ENCODE results near the gene CALML6. TPM values are rescaled to one million over a fixed set of nuclear protein-coding genes. Genes with fewer than 3 reads are reported as not detected.

The CALML6 gene
- total and polyA plus RNA-seq, 10 of the 15 experiments (the other 5 are each of a cell fraction or from before 2014, with no cell fraction given) = 0.07 to 1.3 (median 0.21) TPM; not detected in 5

DNA sequence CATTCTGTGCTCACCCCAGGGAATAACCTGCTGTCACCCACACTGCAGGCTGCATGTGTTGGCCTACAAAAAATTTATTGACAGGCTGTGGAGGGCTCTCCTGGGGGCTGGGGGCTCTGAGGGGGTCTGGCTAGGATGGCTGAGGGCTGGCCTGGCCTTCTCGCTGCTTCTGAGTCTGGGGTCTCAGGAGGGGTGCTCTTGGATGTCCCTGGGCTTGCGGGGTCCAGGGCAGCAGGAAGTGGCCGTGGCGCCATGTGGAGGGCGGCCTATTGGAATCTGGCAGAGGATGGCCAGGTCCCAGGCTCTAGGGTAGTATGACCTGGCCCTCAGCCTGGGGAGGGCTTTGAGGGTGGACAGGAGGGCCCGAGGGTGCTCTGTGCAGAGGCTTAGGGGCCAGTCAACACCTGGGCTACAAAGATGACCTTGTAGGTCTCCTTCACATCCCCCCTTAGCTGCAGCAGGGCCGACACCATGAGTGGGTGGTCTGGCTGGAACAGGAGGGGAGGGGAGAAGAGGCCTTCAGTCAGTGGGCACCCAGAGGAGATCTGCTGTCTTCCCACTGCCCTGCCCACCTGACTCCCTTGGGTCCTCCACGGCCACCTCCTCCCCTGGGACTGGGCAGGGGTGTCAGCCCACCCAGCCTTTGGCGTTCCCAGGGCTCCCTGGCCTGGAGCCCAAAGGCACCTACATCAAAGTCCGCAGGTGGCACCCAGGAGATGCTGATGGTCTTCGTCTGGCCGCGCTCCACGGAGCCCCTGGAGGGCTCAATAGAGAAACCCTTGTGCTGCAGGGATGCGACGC lies 7.0 kb downstream of the CALML6 start:
- POLR2A ChIA-PET = no interaction called here
- BruUV-seq (replicated peaks) = no TSS peak
- Histone ChIP-seq H3K9me3 (replicated peaks; ENCODE audit: control insufficient read depth, insufficient read depth, low read length) (no peaks in the 10 kb centered on the region), H2AFZ (ENCODE audit: control insufficient read depth, low read depth, low read length) (no peak overlapping the region), H3K4me3 (no peak overlapping the region), H3K4me1 (ENCODE audit: control insufficient read depth, insufficient read depth, low read length) (peaks cover 7% of the 10 kb centered on the region), H3K4me2 (ENCODE audit: control insufficient read depth, insufficient read depth) (no peak overlapping the region), H3K27me3 (replicated peaks in 1 of 2; ENCODE audit: control insufficient read depth in 2 of 2, insufficient read depth in 2 of 2, low read length in 1 of 2) (peaks cover 0 to 2% of the 10 kb centered on the region in 2 experiments; a peak in 1 of 4 replicates), H3K36me3 (ENCODE audit: control insufficient read depth in 2 of 2, insufficient read depth in 2 of 2, low read length in 1 of 2) (no peaks in the 10 kb centered on the region), H4K20me1 (ENCODE audit: control insufficient read depth, insufficient read depth) (no peaks in the 10 kb centered on the region), H3K27ac (ENCODE audit: control insufficient read depth, insufficient read depth) (no peak overlapping the region), H3K9ac (ENCODE audit: control insufficient read depth, insufficient read depth, low read length) (no peak overlapping the region), H3K79me2 (ENCODE audit: control insufficient read depth, insufficient read depth, low read length) (no peaks in the 10 kb centered on the region)
- FAIRE-seq (no peak), ATAC-seq (no peak), DNase-seq (ENCODE audit: low read depth, low spot score) (no peak)
- CTCF ChIA-PET = no interaction called here
- SMC1A ChIA-PET (ENCODE audit: uncharacterized antibody, unreplicated experiment) = no interaction called here
- 45% methylated on average over 16 of the region's 16 CpGs for WGBS (ENCODE audit: insufficient coverage, insufficient replicate concordance, low lambda C conversion rate, missing lambda C conversion rate)
- in situ Hi-C loops (cut with MboI) = no loop called here
- RAD21 ChIA-PET (ENCODE audit: unreplicated experiment) = no interaction called here
- intact Hi-C loops (cut with micrococcal nuclease; ENCODE audit: unreplicated experiment) = no loop called here
- TF ChIP-seq ATF2 (IDR thresholded peaks at IDR 0.05; ENCODE audit: low read length) (no peak), EGR1 (IDR thresholded peaks at IDR 0.05; ENCODE audit: borderline replicate concordance in 1 of 2, low read depth in 2 of 2, low read length in 2 of 2) (no peak), IRF3 (IDR thresholded peaks at IDR 0.05) (no peak), MTA2 (IDR thresholded peaks at IDR 0.05; ENCODE audit: low read depth) (no peak), MYB (IDR thresholded peaks at IDR 0.05; ENCODE audit: borderline replicate concordance, low read depth, low read length) (no peak), SUZ12 (IDR thresholded peaks at IDR 0.05; ENCODE audit: unreplicated experiment) (no peak), ATF3 (IDR thresholded peaks at IDR 0.05; ENCODE audit: borderline replicate concordance, extremely low read depth, low read depth, low read length) (no peak), ASH2L (IDR thresholded peaks at IDR 0.05; ENCODE audit: borderline replicate concordance, low read depth) (no peak), POU2F2 (IDR thresholded peaks at IDR 0.05; ENCODE audit: borderline replicate concordance, low read depth, low read length) (no peak), KLF5 (IDR thresholded peaks at IDR 0.05; ENCODE audit: partially characterized antibody) (no peak), PBX3 (IDR thresholded peaks at IDR 0.05; ENCODE audit: insufficient replicate concordance, low read depth, low read length) (no peak), SREBF2 (IDR thresholded peaks at IDR 0.05; ENCODE audit: low read length) (no peak), PAX8 (IDR thresholded peaks at IDR 0.05) (no peak), YBX1 (IDR thresholded peaks at IDR 0.05) (no peak), CBX5 (IDR thresholded peaks at IDR 0.05; ENCODE audit: low read depth) (no peak)
- TF ChIP-seq, protein P1, sequence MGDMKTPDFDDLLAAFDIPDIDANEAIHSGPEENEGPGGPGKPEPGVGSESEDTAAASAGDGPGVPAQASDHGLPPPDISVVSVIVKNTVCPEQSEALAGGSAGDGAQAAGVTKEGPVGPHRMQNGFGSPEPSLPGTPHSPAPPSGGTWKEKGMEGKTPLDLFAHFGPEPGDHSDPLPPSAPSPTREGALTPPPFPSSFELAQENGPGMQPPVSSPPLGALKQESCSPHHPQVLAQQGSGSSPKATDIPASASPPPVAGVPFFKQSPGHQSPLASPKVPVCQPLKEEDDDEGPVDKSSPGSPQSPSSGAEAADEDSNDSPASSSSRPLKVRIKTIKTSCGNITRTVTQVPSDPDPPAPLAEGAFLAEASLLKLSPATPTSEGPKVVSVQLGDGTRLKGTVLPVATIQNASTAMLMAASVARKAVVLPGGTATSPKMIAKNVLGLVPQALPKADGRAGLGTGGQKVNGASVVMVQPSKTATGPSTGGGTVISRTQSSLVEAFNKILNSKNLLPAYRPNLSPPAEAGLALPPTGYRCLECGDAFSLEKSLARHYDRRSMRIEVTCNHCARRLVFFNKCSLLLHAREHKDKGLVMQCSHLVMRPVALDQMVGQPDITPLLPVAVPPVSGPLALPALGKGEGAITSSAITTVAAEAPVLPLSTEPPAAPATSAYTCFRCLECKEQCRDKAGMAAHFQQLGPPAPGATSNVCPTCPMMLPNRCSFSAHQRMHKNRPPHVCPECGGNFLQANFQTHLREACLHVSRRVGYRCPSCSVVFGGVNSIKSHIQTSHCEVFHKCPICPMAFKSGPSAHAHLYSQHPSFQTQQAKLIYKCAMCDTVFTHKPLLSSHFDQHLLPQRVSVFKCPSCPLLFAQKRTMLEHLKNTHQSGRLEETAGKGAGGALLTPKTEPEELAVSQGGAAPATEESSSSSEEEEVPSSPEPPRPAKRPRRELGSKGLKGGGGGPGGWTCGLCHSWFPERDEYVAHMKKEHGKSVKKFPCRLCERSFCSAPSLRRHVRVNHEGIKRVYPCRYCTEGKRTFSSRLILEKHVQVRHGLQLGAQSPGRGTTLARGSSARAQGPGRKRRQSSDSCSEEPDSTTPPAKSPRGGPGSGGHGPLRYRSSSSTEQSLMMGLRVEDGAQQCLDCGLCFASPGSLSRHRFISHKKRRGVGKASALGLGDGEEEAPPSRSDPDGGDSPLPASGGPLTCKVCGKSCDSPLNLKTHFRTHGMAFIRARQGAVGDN (IDR thresholded peaks at IDR 0.05) = no peak

Data from GM12878 (cell line).